ENCODE measurements around the gene CHAD. TPM values are rescaled to one million over a fixed set of nuclear protein-coding genes. Genes with fewer than 3 reads are reported as not detected.
"Not testable (repeated sequence)": the region's sequence is repeated elsewhere in the genome, so short reads cannot be mapped to it uniquely, and the experiment has no call there.

Gene CHAD
- total RNA-seq, 1 experiment from 2014 or later, result not detected

DNA sequence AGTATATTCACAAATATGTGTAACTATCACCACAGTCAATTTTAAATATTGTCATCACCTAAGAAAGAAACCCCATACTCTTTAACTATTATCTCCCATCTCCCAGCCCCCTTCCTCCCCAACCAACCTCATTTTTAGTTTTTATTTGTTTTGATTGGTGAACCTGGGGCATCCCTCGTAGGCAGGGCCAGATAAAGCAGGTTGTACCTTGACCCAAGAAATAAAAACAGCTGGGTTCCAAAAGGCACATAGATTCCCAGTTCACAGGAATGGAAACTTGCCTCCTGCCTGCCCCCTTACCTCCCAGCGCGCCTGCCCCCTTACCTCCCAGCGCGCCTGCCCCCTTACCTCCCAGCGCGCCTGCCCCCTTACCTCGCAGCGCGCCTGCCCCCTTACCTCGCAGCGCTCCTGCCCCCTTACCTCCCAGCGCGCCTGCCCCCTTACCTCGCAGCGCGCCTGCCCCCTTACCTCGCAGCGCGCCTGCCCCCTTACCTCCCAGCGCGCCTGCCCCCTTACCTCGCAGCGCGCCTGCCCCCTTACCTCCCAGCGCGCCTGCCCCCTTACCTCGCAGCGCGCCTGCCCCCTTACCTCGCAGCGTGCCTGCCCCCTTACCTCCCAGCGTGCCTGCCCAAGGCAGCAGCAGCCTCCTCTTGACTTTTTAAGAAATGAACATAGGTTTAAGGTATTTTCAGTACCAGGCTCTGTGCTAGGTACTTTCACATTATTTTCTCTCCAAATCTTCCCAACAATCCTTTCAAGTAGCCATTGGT lies 7.3 kb upstream of the CHAD start:
- not testable (repeated sequence) for DNase-seq (ENCODE audit: extremely low read depth, low read depth)

DNA sequence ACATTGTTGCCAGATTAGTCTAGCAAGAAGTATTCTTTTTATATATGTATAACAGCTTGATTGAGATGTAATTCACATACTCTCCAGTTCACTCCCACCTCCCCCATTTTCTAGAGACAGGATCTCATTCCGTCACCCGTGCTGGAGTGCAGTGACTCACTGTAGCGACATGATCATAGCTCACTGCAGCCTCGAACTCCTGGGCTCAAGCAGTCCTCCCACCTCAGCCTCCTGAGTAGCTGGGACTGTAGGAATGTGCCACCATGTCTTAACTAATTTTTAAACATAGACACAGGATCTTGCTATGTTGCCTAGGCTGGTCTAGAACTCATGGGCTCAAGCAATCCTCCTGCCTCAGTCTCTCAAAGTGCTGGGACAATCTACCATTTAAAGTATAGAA lies 6.7 kb upstream of the CHAD start:
- no peak for DNase-seq (ENCODE audit: extremely low read depth, low read depth)

DNA sequence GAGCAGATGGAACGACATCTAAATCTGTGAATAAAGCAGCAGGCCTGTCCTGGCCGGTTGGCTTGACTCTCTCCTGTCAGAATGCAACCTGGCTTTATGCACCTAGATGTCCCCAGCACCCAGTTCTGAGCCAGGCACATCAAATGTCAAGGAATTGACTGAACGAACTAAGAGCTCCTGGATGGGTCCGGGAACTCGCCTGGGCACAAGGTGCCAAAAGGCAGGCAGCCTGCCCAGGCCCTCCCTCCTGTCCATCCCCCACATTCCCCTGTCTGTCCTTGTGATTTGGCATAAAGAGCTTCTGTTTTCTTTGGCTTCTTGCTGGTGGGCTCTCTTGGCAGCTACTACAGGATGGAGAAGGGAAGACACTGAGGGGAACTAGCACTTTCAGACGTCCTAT lies 5.8 kb upstream of the CHAD start:
- no peak for DNase-seq (ENCODE audit: extremely low read depth, low read depth)

GRCh38 chr17:50473901-50474300 lies 5.2 kb upstream of the CHAD start:
- DNase-seq (ENCODE audit: extremely low read depth, low read depth), result no peak

DNA sequence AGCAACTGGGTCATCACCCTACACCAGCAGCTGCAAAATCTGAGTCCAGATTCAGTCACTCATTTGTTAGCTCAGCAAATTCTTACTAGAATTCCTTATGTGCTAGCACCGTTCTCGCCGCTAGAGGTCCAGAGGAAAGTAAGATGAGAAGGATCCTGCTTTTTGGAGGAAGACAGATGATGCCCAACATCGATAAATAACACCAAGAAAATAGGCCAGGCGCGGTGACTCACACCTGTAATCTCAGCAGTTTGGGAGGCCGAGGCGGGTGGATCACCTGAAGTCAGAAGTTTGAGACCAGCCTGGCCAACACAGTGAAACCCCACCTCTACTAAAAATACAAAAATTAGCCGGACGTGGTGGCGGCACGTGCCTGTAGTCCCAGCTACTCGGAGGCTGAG lies 4.1 kb upstream of the CHAD start:
- not testable (repeated sequence) for DNase-seq (ENCODE audit: extremely low read depth, low read depth)

DNA sequence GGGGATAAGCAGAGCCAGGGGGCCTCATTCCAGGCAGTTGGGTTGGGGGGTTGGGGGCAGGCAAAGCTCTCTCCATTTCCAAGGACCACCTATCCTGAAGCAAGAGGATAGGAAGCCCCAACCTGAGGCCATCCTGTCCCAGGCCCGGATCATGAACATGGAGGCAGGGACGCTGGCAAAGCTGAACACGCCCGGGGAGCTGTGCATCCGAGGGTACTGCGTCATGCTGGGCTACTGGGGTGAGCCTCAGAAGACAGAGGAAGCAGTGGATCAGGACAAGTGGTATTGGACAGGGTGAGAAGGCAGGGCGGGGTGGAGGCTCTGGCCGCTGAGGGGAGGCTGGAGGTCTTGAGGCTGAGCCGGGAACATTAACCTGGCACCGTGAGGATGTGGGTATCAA lies 3.6 kb upstream of the CHAD start:
- DNase-seq (ENCODE audit: extremely low read depth, low read depth), result no peak

DNA sequence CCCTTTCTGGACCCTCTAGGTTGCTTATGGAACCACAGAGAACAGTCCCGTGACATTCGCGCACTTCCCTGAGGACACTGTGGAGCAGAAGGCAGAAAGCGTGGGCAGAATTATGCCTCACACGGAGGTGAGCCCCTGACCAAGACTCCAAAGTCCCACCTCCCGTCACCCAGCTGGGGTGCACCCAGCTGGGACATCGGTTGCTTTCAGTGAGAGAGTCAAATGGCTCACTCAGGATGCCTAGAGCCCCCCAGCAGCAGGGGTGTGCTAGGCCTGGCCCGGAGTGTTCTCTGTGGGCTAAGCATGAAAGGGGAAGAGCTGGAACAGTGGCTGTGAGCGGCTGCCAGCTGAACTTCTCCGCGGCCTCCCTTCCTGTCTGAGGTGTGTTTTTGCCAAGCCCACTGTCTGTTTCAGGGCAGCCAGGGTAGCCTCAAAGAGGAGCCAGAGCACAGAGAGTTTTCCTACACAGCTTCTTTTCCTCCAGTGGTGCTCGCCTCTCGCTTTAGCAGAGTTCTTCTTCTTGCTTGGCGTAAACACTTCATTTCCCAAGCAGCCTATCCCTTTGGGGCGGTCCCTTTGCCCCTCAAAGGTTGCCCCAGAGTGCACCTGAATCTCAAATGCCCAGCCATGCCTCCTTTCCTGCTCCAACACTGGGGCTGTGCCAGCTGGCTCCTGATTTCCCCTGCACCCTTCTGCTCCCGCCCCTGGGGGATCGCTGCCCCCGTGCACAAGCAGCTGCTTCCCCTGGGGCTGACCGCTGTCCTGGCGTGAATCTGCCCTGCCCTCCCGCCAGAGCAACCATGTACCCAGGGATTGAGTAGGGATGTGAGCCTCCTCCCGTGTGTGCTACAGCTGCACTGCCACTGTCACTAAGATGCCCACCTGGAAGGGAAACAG lies 2.6 kb upstream of the CHAD start:
- no peak for DNase-seq (ENCODE audit: extremely low read depth, low read depth)

GRCh38 chr17:50470426-50470825 lies 1.7 kb upstream of the CHAD start:
- no peak for DNase-seq (ENCODE audit: extremely low read depth, low read depth)

GRCh38 chr17:50469671-50470305 lies 1.1 kb upstream of the CHAD start:
- no peak for DNase-seq (ENCODE audit: extremely low read depth, low read depth)

GRCh38 chr17:50469208-50469605 lies 527 bp upstream of the CHAD start:
- DNase-seq (ENCODE audit: extremely low read depth, low read depth), result no peak

DNA sequence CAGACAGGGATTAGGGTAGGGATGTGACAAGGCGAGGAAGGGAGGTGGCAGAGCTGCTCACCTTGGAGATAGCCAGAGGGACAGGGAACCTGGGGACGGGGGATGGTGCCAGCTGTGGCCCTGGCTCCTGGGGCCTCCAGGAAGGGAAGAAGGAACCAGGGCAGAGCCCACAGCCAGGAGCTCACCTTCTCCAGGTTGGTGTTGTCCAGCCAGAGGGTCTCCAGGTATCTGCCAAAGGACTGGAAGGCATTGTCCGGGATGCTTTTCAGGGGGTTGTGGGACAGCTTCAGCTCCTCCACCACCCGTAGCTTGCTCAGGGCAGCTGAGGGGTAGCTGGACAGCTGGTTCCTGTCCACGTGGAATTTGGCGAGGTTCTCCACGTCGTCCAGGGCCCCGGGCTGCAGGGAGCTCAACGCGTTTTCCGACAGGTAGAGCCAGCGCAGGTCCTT lies 801 bp downstream of the CHAD start:
- DNase-seq (ENCODE audit: extremely low read depth, low read depth), result no peak

DNA sequence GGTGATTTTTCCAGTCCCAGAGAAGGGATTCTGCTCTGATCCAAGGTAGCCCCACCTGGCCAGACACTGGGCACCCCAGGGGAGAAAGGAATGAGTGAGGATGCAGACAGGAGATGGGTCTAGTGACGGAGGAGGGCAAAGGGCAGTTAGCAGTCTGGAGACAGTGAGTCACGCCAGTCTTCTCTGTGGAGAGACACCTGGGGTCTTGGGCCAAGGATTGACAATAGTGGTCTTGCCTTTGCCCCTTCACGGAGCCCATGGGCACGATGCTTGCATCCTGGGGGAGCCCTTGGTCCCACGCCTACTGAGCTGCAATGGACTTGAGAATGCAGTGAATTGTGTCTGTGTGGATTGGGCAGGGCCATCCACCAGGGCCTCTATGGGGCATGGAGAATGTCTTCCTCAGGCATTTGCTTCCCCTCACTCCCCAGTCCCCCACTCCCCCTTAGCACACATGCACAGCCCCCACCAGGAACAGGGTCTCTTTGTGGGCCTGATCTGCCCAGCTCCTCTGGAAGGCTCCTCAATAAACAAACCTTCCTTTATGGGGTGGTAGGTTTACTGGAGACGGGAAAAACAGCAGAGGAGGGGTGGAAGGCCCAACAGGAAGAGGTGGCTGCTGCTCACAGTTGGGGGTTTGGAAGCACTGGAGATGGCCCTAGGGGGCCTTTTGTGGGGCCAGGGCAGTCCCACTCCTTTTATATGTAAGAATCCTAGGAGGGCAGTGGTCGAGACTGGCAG lies 1.4 kb downstream of the CHAD start:
- no peak for DNase-seq (ENCODE audit: extremely low read depth, low read depth)

DNA sequence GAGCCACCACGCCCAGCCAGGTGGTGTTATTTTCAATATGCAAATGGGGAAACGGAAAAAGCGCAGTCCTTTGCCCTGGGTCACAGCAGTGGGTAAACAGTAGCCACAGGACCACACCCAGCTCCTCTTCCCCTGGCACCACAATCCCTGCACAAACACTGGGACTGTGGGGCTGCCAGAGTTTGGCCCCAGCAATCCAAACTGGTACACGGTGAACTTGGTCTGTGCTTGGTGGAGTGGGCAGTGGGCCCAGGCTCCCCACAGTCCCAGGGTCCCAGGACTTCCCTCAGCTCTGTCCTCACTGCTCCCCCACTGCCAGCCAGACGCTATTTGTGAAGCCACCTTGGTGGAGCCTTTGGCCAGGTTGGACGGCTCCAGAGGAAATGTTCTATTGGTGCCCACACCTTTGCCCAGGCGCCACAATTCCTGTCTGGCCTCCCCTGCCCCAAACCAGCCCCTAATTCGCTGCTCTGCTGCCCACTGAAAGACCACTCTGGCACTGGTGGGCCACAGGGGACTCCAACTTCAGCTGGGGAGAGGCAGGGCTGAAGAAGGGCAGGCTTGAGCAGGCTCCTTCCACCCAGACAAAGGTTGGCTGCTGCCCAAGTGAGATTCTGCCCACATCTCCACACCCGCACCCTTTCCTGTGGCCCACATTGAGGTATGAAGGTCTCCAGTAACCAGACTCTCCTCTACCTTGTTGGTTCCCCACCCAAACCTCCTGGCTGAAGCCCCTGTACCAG lies 2.1 kb downstream of the CHAD start:
- DNase-seq (ENCODE audit: extremely low read depth, low read depth), result no peak

DNA sequence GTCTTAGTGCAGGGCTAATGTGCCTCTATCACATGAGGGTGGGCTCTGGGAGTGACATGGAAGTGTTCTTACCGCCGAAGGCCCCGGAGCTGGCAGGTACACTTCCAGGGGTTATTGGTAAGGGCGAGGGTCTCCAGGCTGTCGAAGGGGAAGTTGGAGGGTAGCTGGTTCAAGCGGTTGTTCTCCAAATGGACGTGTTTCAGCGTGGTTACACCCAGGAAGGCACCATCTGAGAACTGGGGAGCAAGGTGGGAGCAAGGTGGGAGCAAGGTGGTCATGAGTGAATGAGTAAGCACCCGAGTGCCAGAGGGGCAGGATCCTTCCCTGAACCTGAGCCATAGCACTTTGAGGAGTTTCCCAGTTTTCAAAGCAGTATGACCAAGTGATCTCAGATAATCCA lies 3.0 kb downstream of the CHAD start:
- DNase-seq (ENCODE audit: extremely low read depth, low read depth), result no peak

DNA sequence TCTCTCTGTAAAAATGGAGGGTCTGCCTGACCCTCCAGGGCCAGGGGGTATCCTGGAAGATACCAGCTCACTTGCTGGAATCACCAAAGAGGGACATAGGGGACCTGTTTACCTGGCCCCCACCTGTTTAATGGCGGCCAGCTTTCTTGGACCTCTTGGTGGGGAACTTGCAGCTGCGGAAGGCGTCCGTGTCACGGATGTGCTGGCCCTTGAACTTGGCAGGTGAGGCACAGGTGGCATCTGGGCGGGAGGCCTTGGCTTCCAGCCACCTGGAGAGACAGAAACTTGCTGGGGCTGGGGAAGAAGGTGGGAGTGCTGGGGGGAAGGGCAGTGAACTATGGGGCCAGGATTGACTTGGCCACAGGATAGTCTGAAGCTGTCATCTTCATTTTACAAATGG lies 3.5 kb downstream of the CHAD start:
- no peak for DNase-seq (ENCODE audit: extremely low read depth, low read depth)

- DNase-seq (ENCODE audit: extremely low read depth, low read depth), result no peak
Observed at GRCh38 chr17:50464736-50465135, 3.9 kb downstream of the CHAD start.

DNA sequence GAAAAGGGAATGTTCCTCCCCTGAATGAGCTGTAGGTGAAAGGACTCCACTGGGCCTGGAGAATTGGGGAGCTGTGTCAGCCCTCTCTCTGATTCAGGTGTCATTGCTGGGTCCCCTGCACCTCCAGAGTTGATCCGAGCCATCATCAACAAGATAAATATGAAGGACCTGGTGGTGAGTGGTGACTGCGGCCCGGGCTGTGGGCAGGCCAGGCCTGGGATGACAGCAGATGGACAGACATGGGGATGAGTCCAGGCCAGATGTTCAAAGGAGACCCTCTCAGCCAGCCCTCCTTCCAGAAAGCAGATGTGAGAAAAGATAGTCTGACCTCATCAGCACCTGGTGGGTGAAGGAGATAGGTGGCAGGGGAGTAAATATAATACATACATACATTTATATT lies 4.6 kb downstream of the CHAD start:
- DNase-seq (ENCODE audit: extremely low read depth, low read depth), result no peak

DNA sequence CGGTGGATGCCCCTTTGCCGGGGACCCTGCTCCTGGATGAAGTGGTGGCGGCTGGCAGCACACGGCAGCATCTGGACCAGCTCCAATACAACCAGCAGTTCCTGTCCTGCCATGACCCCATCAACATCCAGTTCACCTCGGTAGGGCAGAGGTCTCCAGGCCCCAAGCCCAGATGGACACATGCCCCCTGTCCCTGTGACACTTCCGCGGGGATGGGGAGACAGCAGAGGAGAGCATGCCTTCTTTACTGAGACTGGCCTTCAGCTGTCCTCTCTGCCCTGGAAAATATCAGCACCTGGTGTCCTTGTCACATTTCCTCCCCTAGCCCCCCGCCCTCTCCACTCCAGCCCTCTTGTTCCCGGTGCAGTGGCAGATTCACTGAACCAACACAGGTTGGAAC lies 6.2 kb downstream of the CHAD start:
- DNase-seq (ENCODE audit: extremely low read depth, low read depth), result no peak

GRCh38 chr17:50461550-50462132 lies 7.0 kb downstream of the CHAD start:
- DNase-seq (ENCODE audit: extremely low read depth, low read depth), result no peak

Data from NCI-H460 (cell line).